Endothelial cell (in vitro differentiated cells): Measurements from ENCODE around the gene POTEM. TPM values are rescaled to one million over a fixed set of nuclear protein-coding genes. Genes with fewer than 3 reads are reported as not detected.
"Not testable (repeated sequence)": the region's sequence is repeated elsewhere in the genome, so short reads cannot be mapped to it uniquely, and the experiment has no call there.

Source experiments
- DNase-seq: peaks from one replicate; pipeline ENCODE4 v3.0.0; 2021; ENCODE audit warnings: low spot score
- H3K27ac Mint-ChIP-seq: one replicate; pipeline ENCODE4 v1.8.0; 2021; ENCODE audit warnings: mixed read lengths, inconsistent platforms; ENCODE audit not compliant: unreplicated experiment
- H3K27me3 Mint-ChIP-seq: one replicate; pipeline ENCODE4 v1.8.0; 2021; ENCODE audit warnings: mild to moderate bottlenecking, moderate library complexity, mixed read lengths, inconsistent platforms; ENCODE audit not compliant: unreplicated experiment
- H3K36me3 Mint-ChIP-seq: one replicate; pipeline ENCODE4 v1.8.0; 2021; ENCODE audit warnings: mild to moderate bottlenecking, low read depth, mixed read lengths, inconsistent platforms; ENCODE audit not compliant: unreplicated experiment
- H3K4me1 Mint-ChIP-seq: one replicate; pipeline ENCODE4 v1.8.0; 2021; ENCODE audit warnings: mild to moderate bottlenecking, mixed read lengths, inconsistent platforms; ENCODE audit not compliant: unreplicated experiment
- H3K4me3 Mint-ChIP-seq: one replicate; pipeline ENCODE4 v1.8.0; 2021; ENCODE audit warnings: mild to moderate bottlenecking, mixed read lengths, inconsistent platforms; ENCODE audit not compliant: unreplicated experiment
- H3K9me3 Mint-ChIP-seq: one replicate; pipeline ENCODE4 v1.8.0; 2021; ENCODE audit warnings: mixed read lengths, inconsistent platforms; ENCODE audit not compliant: unreplicated experiment
- long read RNA-seq: library from polyadenylated mRNA; unstranded; transcript quantifications from one replicate; pipeline ENCODE4 v2.0.0, GENCODE V29; 2020; ENCODE audit not compliant: unreplicated experiment
- total RNA-seq: library from RNA; stranded (reverse); fragmentation: NEBNext Ultra II Directional; extraction: Animal tissue kit (Norgen Biotek cat#: 25700); gene quantifications from one replicate; pipeline ENCODE4 v1.2.1, GENCODE V29; 2021; ENCODE audit not compliant: unreplicated experiment

The POTEM gene
- total RNA-seq, result not detected
- long read RNA-seq, result 0 reads

DNA sequence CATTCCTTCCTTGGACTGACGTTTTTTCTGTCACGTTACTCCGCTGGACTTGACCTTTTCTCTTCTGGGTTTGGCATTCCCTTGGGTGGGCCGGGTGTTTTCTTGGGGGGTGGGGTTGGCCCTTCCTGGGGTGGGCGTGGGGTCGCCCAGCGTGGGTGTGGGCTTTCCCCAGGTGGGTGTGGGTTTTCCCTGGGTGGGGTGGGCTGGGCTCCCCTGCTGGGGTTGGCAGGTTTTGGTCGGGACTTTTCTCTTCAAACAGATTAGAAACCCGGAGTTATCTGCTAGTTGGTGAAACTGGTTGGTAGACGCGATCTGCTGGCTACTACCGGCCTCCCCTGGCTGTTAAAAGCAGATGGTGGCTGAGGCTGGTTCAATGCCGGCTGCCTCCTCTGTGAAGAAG lies at the start of gene POTEM:
TSS of gene POTEM (plus strand) at position 301 of the 400 bp plus-strand sequence. CDS start at position 353, 52 bp downstream.
- H3K36me3 Mint-ChIP-seq, H3K9me3 Mint-ChIP-seq, DNase-seq, H3K4me1 Mint-ChIP-seq, H3K27ac Mint-ChIP-seq, H3K27me3 Mint-ChIP-seq, H3K4me3 Mint-ChIP-seq: not testable (repeated sequence)

DNA sequence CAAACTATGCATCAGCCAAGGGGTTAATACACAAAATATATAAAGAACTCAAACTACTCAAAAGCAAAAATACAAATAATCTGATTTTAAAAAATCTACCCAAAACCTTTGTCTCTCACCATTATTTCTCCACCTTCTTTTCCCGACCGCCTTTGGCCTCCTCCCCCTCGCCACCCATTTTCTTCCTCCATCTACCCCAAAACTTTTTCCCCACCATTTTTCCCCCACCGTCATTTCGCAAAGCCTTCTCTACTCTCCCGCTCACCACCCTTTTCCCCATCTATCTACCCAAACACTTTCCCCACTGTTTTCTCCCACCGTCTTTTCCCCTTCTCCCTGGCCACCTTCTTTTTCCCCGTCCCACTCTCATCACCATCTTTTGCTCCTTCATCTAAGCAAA lies 48.9 kb upstream of the POTEM start:
- DNase-seq, H3K4me3 Mint-ChIP-seq, H3K4me1 Mint-ChIP-seq, H3K27ac Mint-ChIP-seq, H3K36me3 Mint-ChIP-seq, H3K9me3 Mint-ChIP-seq, H3K27me3 Mint-ChIP-seq: not testable (repeated sequence)

DNA sequence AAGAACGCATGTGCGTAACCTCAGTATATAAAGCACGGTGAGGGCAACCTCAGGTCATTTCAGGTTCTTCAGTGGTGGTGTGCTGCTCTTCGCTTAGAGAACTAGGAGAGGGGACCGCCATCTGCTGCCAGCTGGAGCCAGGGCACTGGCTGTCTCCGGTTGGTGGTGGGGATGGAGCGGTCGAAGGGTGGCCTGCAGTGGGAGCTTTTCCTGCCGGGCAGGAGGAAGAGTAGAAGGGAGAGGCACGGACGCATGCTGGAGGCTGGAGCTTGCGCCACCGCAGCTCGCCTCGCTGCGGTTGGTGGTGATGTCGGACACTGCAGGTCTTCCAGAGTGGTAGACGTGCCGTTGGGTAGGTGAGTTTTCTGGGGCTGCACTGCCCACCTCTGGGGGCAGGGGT lies 47.2 kb upstream of the POTEM start:
- DNase-seq, H3K27me3 Mint-ChIP-seq, H3K4me1 Mint-ChIP-seq, H3K27ac Mint-ChIP-seq, H3K9me3 Mint-ChIP-seq, H3K4me3 Mint-ChIP-seq, H3K36me3 Mint-ChIP-seq: not testable (repeated sequence)

DNA sequence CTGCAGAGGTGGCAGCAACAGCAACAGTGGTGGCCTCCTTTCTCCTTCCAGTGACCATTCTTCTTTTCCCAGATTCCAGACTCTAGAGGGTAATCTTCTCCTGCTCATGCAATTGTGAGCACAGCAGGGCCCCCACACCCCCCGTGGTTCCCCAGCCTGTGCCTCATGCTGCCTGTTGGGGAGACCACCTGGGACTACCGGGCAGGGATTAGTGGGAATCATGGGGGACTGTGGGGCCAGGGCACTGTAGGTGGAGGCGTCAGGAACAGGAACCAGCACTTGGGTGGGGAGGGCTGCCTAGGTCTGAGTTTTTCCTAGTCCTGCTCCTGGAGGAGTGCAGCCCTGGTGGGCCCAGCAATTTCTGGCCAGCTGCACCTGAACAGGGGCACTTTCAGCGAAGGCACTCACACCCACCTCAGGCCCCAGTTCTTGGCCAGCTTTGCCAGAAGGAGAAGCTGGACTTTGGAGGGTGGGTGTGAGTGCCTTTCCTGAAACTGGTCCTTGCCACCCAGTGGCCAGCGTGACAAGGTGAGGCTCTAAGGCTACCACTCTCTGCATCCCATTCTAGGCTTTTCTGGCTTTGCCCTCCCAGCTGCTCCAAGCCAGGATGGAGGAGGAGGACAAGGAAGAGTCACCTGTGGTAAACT lies 46.1 kb upstream of the POTEM start:
- not testable (repeated sequence) for H3K36me3 Mint-ChIP-seq, H3K27me3 Mint-ChIP-seq, H3K4me3 Mint-ChIP-seq, H3K9me3 Mint-ChIP-seq, DNase-seq, H3K27ac Mint-ChIP-seq, H3K4me1 Mint-ChIP-seq

DNA sequence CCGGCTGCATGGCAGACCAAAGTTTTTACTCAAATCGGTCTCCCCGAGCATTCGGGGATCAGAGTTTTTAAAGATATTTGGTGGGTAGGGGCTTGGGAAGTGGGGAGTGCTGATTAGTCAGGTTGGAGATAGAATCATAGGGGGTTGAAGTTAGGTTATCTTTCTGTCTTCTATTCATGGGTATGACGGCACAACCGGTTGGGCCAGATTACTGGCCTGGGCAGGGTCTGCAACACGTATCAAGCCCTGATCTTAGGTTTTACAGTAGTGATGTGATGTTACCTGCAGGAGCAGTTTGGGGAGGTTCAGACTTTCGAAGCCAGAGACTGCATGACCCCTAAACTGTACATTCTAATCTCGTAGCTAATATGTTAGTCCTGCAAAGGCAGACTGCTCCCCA lies 30.4 kb upstream of the POTEM start:
- H3K27me3 Mint-ChIP-seq, H3K4me1 Mint-ChIP-seq, H3K36me3 Mint-ChIP-seq, H3K9me3 Mint-ChIP-seq, H3K27ac Mint-ChIP-seq, H3K4me3 Mint-ChIP-seq, DNase-seq: not testable (repeated sequence)

DNA sequence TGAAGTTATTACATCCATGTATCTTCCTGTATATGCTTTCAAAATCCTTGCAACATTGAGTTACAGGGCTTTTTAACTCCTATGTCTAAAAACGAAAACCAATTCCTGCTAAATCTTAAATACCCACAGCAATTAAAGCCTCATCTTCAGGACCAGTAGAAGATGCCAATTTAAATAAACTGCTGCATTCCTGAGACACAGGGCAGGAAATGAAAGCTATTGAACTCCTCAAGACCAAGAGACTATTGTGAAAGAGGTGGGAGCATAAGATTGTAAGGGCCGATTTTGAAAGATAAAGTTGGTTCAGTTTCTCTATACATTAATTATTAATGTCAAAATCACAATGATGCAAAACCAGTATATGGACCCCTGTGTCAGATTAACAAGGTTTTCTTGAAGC lies 28.5 kb upstream of the POTEM start:
- not testable (repeated sequence) for DNase-seq, H3K27me3 Mint-ChIP-seq, H3K9me3 Mint-ChIP-seq, H3K27ac Mint-ChIP-seq, H3K4me3 Mint-ChIP-seq, H3K36me3 Mint-ChIP-seq, H3K4me1 Mint-ChIP-seq

DNA sequence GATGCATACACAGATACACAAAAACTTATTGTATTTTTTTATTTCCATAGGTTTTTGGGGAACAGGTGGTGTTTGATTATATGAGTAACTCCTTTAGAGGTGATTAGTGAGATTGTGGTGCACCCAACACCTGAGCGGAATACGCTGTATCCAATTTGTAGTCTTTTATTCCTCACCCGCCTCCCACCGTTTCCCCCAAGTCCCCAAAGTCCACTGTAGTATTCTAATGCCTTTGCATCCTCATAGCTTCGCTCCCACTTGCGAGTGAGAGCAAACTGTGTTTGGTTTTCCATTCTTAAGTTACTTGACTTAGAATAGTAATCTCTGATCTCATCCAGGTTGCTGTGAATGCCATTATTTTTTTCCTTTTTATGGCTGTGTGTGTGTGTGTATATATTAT lies 17.3 kb upstream of the POTEM start:
- not testable (repeated sequence) for H3K4me3 Mint-ChIP-seq, H3K27me3 Mint-ChIP-seq, H3K36me3 Mint-ChIP-seq, H3K9me3 Mint-ChIP-seq, DNase-seq, H3K27ac Mint-ChIP-seq, H3K4me1 Mint-ChIP-seq

DNA sequence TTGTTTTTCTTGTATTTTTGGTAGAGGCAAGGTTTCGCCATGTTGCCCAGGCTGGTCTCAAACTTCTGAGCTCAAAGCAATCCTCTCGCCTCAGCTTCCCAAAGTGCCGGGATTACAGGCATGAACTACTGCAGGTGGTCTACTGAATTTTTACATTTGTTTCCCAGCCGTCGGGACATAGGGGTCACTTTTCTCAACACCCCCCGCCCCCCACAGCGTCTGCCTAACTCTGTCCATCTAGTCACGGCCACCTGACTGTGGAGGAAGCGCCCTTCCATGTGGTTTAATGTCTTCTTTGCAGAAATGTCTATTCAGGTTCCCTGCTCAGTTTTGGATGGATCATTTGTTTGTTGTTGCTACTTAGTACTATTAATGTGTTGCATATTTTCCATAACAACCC lies 14.1 kb upstream of the POTEM start:
- H3K4me3 Mint-ChIP-seq, H3K4me1 Mint-ChIP-seq, H3K27ac Mint-ChIP-seq, H3K9me3 Mint-ChIP-seq, DNase-seq, H3K27me3 Mint-ChIP-seq, H3K36me3 Mint-ChIP-seq: not testable (repeated sequence)

DNA sequence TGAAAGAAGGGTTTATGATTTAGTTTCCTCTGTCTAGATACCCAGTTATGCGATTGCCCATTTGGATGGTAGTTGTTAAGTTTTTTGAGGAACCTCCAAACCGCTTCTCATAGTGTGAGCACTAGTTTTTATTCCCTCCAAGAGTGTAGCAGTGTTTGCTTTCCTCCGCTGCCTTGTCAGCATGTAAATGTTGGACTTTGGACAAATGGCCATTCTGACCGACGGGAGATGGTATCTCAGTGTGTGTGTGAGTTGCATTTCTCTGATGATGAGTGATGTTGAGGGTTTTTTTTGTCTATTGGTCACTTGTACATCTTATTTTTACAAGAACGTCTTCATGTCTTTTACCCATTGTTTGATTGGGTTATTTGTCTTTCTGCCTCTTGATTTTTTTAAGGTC lies 11.4 kb upstream of the POTEM start:
- H3K27me3 Mint-ChIP-seq, H3K27ac Mint-ChIP-seq, H3K4me1 Mint-ChIP-seq, H3K36me3 Mint-ChIP-seq, H3K4me3 Mint-ChIP-seq, DNase-seq, H3K9me3 Mint-ChIP-seq: not testable (repeated sequence)

DNA sequence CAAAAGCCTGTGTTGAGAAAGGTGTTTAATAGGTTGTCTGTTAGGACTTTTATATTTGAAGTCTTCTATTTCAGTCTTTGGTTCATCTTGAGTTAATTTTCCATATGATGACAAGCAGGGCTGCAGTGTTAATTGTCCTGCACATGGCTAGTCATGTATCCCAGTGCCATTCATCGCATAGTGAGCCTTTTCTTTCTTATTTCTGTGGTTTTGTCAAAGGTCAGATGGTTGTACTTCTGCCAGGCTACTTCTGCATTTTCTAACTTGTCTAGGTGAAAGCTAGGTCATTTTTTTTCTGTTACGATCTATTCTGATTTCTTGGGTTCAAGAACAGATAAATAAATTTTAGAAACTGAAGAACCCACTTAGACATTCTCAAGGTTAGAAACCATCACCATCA lies 5.7 kb upstream of the POTEM start:
- not testable (repeated sequence) for H3K27me3 Mint-ChIP-seq, H3K27ac Mint-ChIP-seq, DNase-seq, H3K4me1 Mint-ChIP-seq, H3K36me3 Mint-ChIP-seq, H3K4me3 Mint-ChIP-seq, H3K9me3 Mint-ChIP-seq

DNA sequence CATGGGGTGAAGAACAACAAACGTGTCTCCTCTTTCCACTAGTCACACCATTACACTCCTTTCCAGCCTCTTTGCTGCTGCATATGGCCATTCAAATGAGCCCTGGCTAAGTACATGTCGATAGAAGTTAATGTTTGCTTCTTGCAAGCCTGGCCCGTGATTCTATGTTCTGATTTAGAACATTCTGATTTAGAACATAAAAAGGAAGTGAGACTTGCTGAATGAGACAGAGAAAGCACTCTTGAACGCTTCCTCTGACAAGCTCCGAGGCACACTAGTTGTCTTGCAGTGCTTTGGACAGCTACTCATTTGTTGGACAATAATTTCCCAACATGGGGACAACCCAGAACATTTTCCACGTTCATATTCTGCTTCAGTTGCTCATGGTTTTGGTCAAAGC lies 5.1 kb upstream of the POTEM start:
- not testable (repeated sequence) for H3K36me3 Mint-ChIP-seq, H3K27ac Mint-ChIP-seq, H3K4me3 Mint-ChIP-seq, DNase-seq, H3K9me3 Mint-ChIP-seq, H3K4me1 Mint-ChIP-seq, H3K27me3 Mint-ChIP-seq

DNA sequence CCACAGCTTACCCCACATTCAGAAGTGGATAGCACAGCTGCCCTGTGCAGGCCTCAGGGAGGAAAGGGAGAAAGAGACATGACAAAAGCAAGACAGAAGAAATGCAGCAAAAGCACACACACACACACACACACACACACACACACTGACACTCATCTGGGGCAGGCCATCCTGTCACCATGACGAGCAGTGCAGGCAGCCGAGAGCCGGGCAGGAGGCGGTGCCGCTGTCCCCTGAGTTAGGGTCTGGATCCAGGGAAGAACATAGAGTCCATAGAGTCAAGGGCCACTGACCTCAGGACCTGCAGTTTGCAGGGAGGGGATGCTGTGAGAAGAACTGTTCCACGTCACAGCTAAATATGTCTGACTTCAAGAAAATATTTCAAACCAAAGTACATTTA lies 4.0 kb upstream of the POTEM start:
- not testable (repeated sequence) for H3K9me3 Mint-ChIP-seq, H3K4me3 Mint-ChIP-seq, H3K27ac Mint-ChIP-seq

DNA sequence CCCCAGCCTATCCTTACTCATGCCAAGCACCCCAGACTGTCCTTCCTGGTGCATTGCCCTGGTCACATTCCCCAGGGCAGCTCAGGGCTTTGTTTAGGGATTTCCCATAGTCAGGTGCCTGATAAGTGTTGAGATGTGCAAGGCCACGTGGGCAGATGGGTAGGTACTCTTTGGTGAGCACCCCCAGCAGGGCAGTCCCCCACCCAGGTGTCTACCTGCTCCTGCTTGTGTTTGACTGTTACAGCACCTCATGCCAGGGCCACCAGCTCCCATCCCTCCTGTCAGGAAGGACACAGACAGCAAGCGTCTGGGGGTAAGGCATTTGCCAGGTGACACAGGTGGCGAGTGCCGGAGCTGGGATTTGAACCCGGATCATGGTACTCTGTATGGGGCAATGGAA lies 2.4 kb upstream of the POTEM start:
- not testable (repeated sequence) for H3K4me1 Mint-ChIP-seq, DNase-seq, H3K27me3 Mint-ChIP-seq, H3K27ac Mint-ChIP-seq, H3K9me3 Mint-ChIP-seq, H3K36me3 Mint-ChIP-seq, H3K4me3 Mint-ChIP-seq

More for the DNA sequence above, 4.0 kb upstream of the POTEM start:
- not testable (repeated sequence) for H3K36me3 Mint-ChIP-seq, H3K4me1 Mint-ChIP-seq, H3K27me3 Mint-ChIP-seq, DNase-seq
